ENCODE data around the gene SLC2A11. TPM values are rescaled to one million over a fixed set of nuclear protein-coding genes. Genes with fewer than 3 reads are reported as not detected.

Gene SLC2A11
- total and polyA plus RNA-seq, 10 of the 15 experiments (the other 5 are each of a cell fraction or from before 2014, with no cell fraction given): 0.98 to 18.3 (median 8.6) TPM

GRCh38 chr22:23837911-23838680 lies 19.6 kb upstream of the SLC2A11 start:
- BruUV-seq (replicated peaks): TSS peak; percentile 69
- peak overlapping the region; percentile 94 for H3K4me2 ChIP-seq (ENCODE audit: control insufficient read depth, insufficient read depth)

More at GRCh38 chr22:23837911-23838680, 19.6 kb upstream of the SLC2A11 start:
- intact Hi-C loops (cut with micrococcal nuclease; ENCODE audit: unreplicated experiment) (loop anchor here (2.0 kb wide), 1 partner anchor 37 kb away; no protein-coding TSS in a partner anchor), in situ Hi-C loops (cut with MboI) (no loop called here)
- 7% methylated on average over 40 of the region's 41 CpGs for WGBS (ENCODE audit: insufficient coverage, insufficient replicate concordance, low lambda C conversion rate, missing lambda C conversion rate)
- no peak for FAIRE-seq
- ChIA-PET POLR2A (interaction anchor here (0.6 to 1.2 kb wide), 2 partner anchors 16 to 38 kb away, joined by 3 to 4 read pairs; no protein-coding TSS in a partner anchor), CTCF (interaction anchor here (0.8 to 3.7 kb wide), 4 partner anchors 10 to 69 kb away, joined by 3 to 12 read pairs (median 4); partner anchors contain the start of gene MMP11), RAD21 (ENCODE audit: unreplicated experiment) (interaction anchor here (1.1 kb wide), 1 partner anchor 20 kb away, joined by 4 read pairs; the partner anchor contains the start of gene SLC2A11), SMC1A (ENCODE audit: uncharacterized antibody, unreplicated experiment) (interaction anchor here (0.8 kb wide), 1 partner anchor 20 kb away, joined by 5 read pairs; the partner anchor contains the start of gene SLC2A11)
- no peak for TF ChIP-seq ZSCAN29 (IDR thresholded peaks at IDR 0.05)
- 0 out of 2 replicates have a peak, but pooled peaks have one; percentile 20 for TF ChIP-seq POLR2AphosphoS2 (IDR thresholded peaks at IDR 0.05; ENCODE audit: low read depth, low read length)
- TF ChIP-seq MEF2A (IDR thresholded peaks at IDR 0.05; ENCODE audit: insufficient read depth, low read depth, low read length): no peak
- TF ChIP-seq SPI1 (IDR thresholded peaks at IDR 0.05; ENCODE audit: borderline replicate concordance, insufficient read depth, low read depth, low read length): peak; percentile 8; the same call in 1 of the 2 replicates
- TF ChIP-seq USF1 (IDR thresholded peaks at IDR 0.05; ENCODE audit: borderline replicate concordance, extremely low read length, insufficient read depth, low read depth, low read length): no peak
- TF ChIP-seq CEBPZ (IDR thresholded peaks at IDR 0.05; ENCODE audit: low read depth, low read length): no peak
- TF ChIP-seq NBN (IDR thresholded peaks at IDR 0.05): no peak
- TF ChIP-seq ESRRA (IDR thresholded peaks at IDR 0.05; ENCODE audit: low read length): no peak
- peak; percentile 5; the same call in 1 of the 2 replicates for TF ChIP-seq POLR2A (IDR thresholded peaks at IDR 0.05; ENCODE audit: low read depth, low read length)
- no peak for TF ChIP-seq KDM1A (IDR thresholded peaks at IDR 0.05; ENCODE audit: borderline replicate concordance)
- TF ChIP-seq RELB (IDR thresholded peaks at IDR 0.05; ENCODE audit: low read depth): no peak
- 0 out of 2 replicates have a peak, but pooled peaks have one; percentile 33 for TF ChIP-seq POLR2AphosphoS5 (IDR thresholded peaks at IDR 0.05; ENCODE audit: low read length)
- ATAC-seq: peak; percentile 21
- DNase-seq (ENCODE audit: low read depth, low spot score): no peak
- Histone ChIP-seq H3K9me3 (replicated peaks; ENCODE audit: control insufficient read depth, insufficient read depth, low read length) (no peaks in the 10 kb centered on the region), H3K4me3 (peak overlapping the region; percentile 76), H3K27ac (ENCODE audit: control insufficient read depth, insufficient read depth) (peak overlapping the region; percentile 56), H3K27me3 (replicated peaks in 1 of 2; ENCODE audit: control insufficient read depth in 2 of 2, insufficient read depth in 2 of 2, low read length in 1 of 2) (no peaks in the 10 kb centered on the region), H3K79me2 (ENCODE audit: control insufficient read depth, insufficient read depth, low read length) (no peaks in the 10 kb centered on the region; the same call in 1 of the 2 replicates), H2AFZ (ENCODE audit: control insufficient read depth, low read depth, low read length) (peak overlapping the region; percentile 15; the same call in 1 of the 2 replicates), H3K4me1 (ENCODE audit: control insufficient read depth, insufficient read depth, low read length) (peaks cover 17% of the 10 kb centered on the region), H4K20me1 (ENCODE audit: control insufficient read depth, insufficient read depth) (no peaks in the 10 kb centered on the region), H3K36me3 (ENCODE audit: control insufficient read depth in 2 of 2, insufficient read depth in 2 of 2, low read length in 1 of 2) (peaks cover 6 to 29% of the 10 kb centered on the region in 2 experiments), H3K9ac (ENCODE audit: control insufficient read depth, insufficient read depth, low read length) (peak overlapping the region; percentile 77)

Data from GM12878 (cell line).